HG02885 (cell line): Measurements from ENCODE around the gene PDE6B.
"Not testable (repeated sequence)": the region's sequence is repeated elsewhere in the genome, so short reads cannot be mapped to it uniquely, and the experiment has no call there.

ENCODE experiments used
- ATAC-seq: cut with Tn5 transposase; IDR thresholded peaks from one replicate; pipeline ENCODE4 v1.9.1; 2021; ENCODE audit warnings: mild to moderate bottlenecking; ENCODE audit not compliant: unreplicated experiment, poor library complexity

Gene PDE6B

GRCh38 chr4:666822-667544 is 41.6 kb downstream of the PDE6B start:
- ATAC-seq: no peak

GRCh38 chr4:667545-667925 is 42.2 kb downstream of the PDE6B start:
- no peak for ATAC-seq

GRCh38 chr4:668219-668618 is 42.8 kb downstream of the PDE6B start:
- not testable (repeated sequence) for ATAC-seq

- ATAC-seq: not testable (repeated sequence)
These were observed 44.6 kb downstream of the PDE6B start for GRCh38 chr4:669806-670559.

- ATAC-seq: no peak
These were observed 46.4 kb downstream of the PDE6B start for GRCh38 chr4:671769-672168.

GRCh38 chr4:673349-674091 is 48.1 kb downstream of the PDE6B start:
- ATAC-seq: no peak

- peak; percentile 74 for ATAC-seq
These were observed 49.0 kb downstream of the PDE6B start, which contains the start of the genes ATP5ME and MYL5 for GRCh38 chr4:674172-675035. Gene ATP5ME, minus strand, starts transcription at chr4:674276. Its CDS starts 29 bp downstream, at chr4:674247. Gene MYL5, plus strand, starts transcription at chr4:674542. Its CDS starts 3,485 bp downstream, at chr4:678027.

- peak; percentile 3 for ATAC-seq
These were observed 49.9 kb downstream of the PDE6B start for GRCh38 chr4:675036-675882.

- peak; percentile 21 for ATAC-seq
These were observed 50.9 kb downstream of the PDE6B start for GRCh38 chr4:675980-676870.

- ATAC-seq: no peak
These were observed 51.5 kb downstream of the PDE6B start for GRCh38 chr4:676871-677235.

GRCh38 chr4:677431-678293 is 52.3 kb downstream of the PDE6B start:
- ATAC-seq: peak; percentile 28

- ATAC-seq: no peak
These were observed 53.1 kb downstream of the PDE6B start for GRCh38 chr4:678331-679103.

GRCh38 chr4:679104-679481 is 53.7 kb downstream of the PDE6B start:
- no peak for ATAC-seq

GRCh38 chr4:679629-680028 is 54.3 kb downstream of the PDE6B start:
- ATAC-seq: no peak

- ATAC-seq: no peak
These were observed 54.7 kb downstream of the PDE6B start for GRCh38 chr4:680091-680490.

GRCh38 chr4:680551-680927 is 55.2 kb downstream of the PDE6B start:
- peak; percentile 37 for ATAC-seq
